HEK293 (cell line): Measurements from ENCODE around the gene UBXN10.

Experiments used
- CTCF ChIP-seq: fragments of 450-650 bp; formaldehyde crosslinking; IDR thresholded peaks from 2 replicates; pipeline ENCODE4 v1.5.1; 2016; ENCODE audit warnings: missing biosample characterization, missing genetic modification characterization
- TSHZ1 ChIP-seq: fragments of 450-650 bp; formaldehyde crosslinking; IDR thresholded peaks from 2 replicates; pipeline ENCODE4 v1.5.1; 2016; ENCODE audit warnings: missing biosample characterization, missing genetic modification characterization, borderline replicate concordance
- ZNF501 ChIP-seq: fragments of 450-650 bp; formaldehyde crosslinking; IDR thresholded peaks from 2 replicates; pipeline ENCODE4 v1.5.1; 2016; ENCODE audit warnings: missing biosample characterization, missing genetic modification characterization

GRCh38 chr1:20233394-20233793, 47.5 kb downstream of the UBXN10 start:
- TF ChIP-seq ZNF501 (tag by site-specific recombination) (no peak), CTCF (tag by site-specific recombination) (no peak), TSHZ1 (tag by site-specific recombination) (no peak)
